ENCODE measurements around the gene CDH5.

CDH5 gene

DNA sequence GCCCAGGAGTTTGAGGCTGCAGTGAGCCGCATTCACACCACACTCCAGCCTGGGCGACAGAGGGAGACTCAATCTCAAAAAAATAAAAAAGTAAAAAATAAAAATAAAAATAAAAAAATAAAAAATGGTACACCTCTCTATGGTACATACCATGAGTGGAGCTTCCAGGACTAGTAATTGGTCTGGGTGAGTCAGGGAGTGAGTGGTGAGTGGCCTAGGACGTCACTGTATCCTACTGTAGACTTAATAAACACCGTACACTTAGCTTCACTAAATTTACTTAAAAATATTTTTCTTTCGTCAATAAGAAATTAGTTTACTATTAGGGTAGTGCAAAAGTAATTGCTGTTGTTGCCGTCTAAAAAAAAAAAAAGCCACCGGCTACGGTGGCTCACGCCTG lies 9.0 kb downstream of the CDH5 start:
- no peak for DNase-seq

DNA sequence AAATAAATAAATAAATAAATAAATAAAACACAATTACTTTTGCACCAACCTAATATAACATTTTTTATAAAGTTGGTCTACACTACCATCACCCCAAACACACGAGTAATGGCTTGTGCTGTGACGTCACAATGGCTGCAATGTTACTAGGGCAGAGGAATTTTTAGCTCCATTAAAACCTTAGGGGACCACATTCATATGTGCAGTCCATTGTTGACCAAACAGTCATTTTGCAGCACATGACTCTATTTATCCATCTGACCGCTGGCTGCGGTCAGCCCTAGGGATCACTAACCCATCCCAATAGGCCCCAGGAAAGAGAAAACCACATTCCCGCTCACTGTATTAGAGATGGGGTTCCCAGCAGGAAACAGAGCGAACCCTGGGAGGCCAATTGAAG lies 9.6 kb downstream of the CDH5 start:
- DNase-seq: no peak

DNA sequence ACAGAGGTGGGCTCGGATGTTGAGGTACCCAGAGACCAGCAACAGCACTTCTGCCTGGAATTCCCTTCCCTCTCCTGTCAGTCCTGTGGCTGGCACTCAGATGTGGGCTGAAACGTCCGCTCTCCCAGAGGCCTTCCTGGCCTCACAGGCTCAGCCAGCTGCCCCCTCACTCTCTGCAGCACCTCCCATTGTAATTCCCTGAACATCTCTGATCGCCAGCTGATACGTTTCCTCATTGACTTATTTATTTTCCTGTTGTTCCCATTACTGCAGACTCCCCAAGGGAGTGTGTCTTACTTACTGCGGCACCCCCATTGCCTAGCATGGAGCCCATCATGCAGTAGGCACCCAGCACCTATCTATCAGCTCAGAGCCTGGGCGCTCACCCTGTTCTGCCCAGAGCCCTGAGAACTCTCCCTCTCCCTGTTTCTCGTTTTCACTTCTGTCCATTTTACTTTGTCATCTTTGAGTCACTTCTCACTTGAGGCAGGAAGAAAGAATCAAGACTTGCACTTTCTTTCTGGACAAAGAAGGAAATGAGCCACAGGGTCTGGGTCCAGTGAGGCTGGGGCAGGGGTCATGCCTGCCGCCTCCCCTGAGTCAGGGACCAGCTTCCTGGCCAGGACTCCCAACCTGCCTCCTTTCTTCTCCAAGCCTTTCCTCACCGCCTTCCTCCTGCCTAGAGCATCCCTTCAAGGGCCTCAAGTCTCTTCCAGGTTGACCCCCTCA lies 10.2 kb downstream of the CDH5 start:
- DNase-seq: no peak

DNA sequence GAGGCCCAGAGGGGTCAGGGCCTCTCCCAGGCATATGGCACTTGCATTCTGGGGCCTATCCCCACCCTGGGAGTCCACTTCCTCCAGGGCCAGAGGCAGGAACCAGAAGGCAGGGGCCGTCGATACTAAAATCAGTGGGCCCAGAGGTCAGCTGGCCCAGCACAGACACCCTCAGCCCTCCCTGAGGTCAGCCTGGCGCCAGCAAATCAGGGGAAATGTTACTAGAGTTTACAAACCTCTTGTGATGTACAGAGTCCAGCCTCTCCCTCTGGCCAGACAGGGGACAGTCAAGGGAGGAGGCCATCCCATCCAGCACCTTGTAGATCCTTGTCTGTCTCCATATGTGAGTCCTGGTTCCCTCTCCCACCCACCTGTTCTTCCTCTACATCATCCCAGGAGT lies 10.8 kb downstream of the CDH5 start:
- DNase-seq: no peak

DNA sequence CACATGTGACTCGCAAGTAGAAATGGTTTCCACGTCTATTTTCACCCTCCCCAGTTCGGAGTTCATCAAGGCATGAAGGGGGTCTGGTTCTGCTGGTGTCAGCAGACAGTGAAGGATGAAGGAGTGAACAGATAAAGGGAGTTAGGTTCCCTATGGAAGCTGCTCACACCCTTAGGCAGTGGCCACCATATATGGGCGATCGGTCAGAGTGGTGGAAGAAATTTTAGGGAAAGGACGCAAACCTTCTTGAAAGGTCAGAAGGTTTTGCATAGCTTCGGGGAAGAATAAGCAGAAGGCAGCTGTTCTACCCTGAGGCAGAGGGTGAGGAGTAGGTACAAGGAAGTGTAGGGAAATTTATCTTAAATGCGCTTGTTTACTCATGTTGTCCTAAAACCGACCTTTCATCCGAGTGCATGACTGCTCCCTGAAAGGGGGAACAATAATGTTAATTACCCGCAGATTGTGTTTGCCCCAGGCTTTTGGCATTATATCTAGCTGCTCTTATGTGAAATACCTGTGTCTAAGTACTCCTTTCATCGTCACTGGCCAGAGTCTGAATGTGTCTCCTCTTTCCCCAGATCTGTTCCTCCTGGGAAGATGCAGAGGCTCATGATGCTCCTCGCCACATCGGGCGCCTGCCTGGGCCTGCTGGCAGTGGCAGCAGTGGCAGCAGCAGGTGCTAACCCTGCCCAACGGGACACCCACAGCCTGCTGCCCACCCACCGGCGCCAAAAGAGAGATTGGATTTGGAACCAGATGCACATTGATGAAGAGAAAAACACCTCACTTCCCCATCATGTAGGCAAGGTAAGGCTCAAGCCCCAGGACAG lies 12.5 kb downstream of the CDH5 start:
- no peak for DNase-seq

DNA sequence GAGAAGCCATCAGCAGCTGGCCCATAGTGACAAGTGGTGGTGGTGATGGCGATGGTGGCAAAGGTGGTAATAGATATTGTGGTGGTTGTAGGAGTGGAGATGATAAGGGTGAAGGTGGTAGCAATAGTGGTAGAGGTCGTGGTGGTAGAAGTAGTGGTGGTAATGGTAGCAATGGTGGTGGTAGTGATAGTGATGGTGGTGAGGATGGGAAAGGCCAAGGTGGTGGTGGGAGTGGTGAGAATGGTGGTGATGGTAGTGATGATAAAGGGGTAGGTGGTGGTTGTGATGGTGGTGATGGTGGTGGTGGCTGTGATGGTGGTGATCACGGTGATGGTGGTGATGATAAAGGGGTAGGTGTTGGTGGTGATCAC lies 13.1 kb downstream of the CDH5 start:
- DNase-seq: no peak

DNA sequence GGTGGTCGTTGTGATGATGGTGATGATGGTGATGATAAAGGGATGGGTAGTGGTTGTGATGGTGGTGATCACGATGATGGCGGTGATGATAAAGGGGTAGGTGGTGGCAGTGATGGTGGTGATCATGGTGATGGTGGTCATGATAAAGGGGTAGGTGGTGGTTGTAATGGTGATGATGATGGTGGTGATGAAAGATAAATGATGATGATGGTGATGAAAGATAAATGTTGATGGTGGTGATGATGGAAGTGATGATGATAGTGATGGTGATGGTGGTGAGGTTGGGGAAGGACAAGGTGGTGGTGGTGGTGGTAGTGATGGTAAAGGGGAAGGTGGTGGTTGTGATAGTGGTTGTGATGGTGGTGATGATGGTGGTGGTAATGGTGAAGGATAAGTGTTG lies 13.9 kb downstream of the CDH5 start:
- DNase-seq: no peak

DNA sequence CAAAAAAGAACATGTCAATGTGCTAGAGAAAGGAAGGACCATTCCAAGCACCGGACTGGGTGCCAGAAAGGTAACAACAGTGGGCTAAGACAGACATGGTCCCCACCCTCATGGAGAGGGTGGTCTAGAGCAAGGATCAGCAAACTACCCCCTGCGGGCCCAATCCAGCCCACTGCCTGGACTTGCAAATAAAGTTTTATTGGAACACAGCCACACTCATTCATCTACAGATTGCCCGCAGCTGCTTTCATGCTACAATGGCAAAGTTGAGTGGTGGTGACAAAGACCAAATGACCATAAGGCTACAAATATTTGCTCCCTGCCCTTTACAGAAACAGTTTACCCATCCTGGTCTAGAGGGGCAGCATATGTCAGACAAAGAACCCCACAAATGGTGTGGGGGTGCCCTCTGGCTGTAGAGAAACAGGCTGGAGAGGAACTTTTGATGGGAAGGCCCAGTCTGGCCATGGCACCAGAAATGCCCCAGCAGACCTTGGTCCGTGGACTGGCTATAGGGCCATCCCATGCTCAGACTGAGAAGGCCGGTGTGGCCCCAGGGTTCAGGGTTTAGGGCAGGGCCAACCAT lies 15.2 kb downstream of the CDH5 start:
- DNase-seq: no peak

DNA sequence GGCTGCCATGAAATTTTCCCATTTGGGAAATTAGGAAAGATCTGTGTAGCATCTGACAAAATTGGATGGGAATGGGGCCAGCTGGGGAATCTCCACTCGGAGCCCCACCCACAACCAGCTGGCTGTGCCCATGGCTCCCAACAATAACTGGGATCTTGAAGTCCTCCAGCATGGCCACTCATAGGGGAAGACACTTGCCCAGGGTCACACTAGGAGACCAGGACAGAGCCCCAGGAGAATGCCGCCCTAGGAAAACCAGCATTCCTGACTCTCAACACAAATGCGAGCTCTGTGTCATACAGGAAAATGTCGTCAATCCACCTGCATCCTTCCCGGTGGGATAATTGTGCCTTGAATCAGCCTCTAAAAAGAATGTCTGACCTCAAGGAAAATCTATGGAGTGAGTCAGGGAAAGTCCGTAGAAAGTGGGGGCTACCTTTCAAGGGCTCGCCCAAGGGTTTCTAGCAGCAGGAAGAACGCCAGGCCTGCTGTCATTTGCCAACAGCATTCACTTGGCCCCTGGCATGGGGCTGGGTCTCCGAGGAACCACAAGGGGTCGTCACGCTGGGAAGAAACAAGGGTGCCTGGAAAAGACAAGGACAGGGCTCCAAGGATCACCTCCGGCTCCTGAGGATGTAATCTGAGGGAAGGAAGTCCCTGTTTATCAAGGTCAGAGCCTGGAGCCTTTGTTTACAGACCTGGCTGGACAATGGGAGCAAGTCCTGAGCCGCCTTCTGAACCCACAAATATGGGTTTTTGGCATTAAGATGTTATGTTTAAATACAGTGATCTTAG lies 15.9 kb downstream of the CDH5 start:
- no peak for DNase-seq

DNA sequence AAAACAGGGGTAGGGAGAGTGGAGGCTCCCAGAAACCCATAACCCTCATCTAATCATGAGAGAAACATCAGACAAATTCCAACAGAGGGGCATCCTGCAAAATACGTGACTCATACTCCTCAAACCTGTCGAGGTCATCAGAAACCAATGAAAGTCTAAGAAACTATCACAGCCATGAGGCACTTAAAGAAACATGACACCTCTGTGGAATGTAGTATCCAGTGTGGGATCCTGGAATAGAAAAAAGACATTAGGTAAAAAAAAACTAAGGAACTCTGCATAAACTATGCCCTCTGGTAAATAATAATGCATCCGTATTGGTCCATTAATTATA lies 16.4 kb downstream of the CDH5 start:
- DNase-seq: no peak

DNA sequence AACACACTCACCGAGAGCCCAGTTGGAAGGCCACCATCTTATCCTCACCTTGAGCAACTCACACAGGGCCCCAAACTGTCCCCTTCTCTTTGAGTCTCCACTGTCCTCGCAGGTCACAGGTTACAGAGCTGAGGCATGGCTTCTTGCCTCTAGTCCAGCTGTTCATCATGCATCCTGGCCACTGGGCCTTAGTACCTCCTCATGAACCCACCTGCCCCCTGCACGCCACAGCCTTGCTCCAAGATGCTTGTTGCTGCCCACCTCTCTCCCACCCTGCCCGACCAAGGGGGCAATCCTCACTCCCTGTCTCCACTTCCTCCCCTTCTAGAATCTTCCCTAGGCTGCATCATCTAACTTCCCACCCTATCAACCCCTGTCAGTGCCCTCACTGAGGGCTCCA lies 17.1 kb downstream of the CDH5 start:
- DNase-seq: no peak

DNA sequence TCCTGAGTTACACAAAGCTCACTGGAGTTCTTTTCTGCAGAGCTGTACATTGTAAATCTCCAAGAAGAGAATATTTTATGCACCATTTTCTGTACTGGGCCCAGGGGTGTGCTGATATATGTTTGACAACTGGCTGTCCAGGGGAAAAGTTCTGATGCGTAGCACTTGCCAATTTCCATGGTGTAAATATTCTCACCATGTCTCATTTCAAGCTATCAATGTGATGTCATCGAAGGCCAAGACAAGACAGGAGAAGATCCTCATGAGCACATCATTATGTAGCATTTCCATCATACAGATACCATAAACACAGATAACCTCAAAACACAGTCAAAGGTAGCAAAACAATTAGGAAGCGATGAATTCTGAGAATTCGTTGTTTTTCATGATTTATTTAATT lies 18.9 kb downstream of the CDH5 start:
- DNase-seq: no peak

DNA sequence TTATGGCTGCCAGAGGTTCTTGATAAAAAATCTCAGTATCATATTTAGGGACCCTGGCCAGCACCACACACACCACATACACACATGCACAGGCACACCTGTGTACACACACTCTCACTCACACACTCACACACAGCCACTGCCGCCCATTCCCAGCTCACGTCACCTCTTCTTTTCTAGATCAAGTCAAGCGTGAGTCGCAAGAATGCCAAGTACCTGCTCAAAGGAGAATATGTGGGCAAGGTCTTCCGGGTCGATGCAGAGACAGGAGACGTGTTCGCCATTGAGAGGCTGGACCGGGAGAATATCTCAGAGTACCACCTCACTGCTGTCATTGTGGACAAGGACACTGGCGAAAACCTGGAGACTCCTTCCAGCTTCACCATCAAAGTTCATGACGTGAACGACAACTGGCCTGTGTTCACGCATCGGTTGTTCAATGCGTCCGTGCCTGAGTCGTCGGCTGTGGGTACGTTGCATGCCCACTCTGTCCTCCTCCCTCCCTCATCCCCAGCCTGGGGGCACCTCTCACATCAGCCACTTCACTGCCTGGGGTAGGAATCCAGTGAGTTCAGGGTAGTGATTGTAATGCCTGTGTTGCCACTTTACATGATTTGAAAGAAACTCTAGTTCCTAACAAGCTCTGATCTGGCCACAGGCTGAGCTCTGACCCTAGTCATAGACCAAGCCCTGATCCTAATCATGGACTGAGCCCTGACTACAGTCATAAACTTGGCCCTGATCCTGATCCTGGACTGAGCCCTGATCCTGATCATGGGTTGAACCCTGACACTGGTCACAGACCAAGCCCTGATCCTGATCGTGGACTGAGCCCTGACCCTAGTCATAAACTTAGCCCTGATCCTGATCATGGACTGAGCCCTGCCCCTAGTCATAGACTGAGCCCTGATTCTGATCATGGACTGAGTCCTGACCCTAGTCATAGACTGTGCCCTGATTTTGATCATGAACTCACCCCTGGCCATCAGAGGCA lies 20.4 kb downstream of the CDH5 start:
- no peak for DNase-seq

DNA sequence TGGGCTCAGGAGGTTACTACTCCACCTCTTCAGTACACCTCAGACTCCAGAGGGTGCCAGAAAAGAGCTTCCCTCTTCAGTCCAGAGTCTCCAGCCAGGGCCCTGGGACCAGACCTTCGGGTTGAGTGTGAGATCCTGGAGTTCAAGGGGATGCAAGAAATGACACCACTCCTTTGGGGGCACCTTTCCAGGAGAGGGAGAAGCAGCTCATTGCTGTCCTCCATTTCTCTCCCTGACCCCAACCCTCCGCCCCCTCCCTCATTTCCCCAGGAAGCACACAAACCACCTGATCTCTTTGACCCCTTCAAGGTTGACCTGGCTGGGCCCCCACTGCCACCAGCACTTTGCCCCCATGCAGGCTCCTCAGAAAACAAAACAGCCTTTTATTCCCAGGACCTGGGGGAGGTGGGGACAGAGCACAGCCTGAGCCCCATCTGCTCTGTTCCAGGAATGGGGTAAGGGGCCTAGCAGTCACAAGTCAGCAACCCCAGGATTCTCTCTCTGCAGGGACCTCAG lies 21.4 kb downstream of the CDH5 start:
- DNase-seq: no peak

DNA sequence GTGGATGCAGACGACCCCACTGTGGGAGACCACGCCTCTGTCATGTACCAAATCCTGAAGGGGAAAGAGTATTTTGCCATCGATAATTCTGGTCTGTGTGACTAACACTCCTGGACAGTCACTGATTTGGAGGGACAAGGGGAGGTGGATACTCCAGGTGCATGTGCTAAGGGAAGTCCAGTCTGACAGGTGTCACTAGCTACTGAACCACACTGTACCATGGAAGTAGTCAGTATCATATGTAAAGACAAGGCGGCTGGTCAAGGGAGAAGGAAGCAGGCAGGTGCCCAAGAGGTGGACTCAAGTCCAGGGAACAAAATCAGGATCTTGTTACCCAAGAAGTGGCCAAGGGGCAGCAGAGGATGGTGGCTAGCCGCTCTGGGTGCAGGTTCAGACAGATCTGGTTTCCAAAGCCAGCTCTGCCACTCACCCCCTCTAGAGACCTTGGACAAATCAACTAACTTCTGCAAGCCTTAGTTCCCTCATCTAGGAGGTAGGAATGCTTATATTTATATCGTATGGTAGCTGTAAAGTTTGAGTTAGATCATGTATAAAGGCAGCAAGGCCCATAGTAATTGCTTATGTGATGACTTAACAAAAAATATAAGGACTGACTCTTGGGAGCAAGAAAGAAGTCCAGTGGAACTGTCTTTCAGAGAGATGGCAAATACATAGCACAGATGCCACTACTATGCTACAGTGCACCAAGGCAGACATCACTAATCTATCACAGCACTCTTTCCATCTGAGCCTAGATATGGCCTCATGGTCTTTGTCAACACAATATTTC lies 22.1 kb downstream of the CDH5 start:
- DNase-seq: no peak

DNA sequence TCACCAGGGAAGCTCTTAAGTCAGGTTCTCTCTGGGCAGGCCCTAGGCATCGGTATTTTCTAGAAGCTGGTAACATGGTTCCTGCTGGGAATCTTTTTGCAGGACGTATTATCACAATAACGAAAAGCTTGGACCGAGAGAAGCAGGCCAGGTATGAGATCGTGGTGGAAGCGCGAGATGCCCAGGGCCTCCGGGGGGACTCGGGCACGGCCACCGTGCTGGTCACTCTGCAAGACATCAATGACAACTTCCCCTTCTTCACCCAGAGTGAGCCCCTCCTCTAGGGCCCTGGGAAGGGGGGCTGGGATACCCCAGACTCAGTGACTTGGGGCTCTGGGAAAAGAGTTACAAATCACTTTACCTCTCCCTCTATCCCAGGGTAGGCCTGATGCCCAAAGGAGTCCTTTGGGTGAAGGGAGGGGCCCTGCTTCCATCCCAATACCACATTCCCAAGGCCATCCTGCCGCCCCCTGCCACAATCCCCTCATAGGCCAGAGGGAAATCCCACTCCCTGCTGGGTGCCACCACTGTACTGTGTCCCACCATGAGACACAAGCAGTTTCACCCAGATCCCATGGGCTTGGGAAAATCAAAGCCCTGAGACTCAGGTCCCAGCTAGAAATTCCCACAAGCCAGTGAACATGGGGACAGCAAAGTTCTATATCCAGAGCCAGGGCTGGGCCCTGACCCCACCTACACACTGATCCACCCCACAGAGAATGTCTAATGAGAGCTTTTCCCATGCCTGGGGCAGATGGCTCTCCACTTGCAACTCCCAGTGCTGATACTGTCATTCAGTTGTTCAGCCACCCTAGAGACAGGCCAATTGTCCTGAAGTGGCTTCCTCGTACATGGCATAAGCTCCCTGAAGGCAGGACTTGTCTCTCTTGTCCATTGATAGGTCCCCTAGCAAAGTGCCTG lies 23.0 kb downstream of the CDH5 start:
- DNase-seq: no peak

DNA sequence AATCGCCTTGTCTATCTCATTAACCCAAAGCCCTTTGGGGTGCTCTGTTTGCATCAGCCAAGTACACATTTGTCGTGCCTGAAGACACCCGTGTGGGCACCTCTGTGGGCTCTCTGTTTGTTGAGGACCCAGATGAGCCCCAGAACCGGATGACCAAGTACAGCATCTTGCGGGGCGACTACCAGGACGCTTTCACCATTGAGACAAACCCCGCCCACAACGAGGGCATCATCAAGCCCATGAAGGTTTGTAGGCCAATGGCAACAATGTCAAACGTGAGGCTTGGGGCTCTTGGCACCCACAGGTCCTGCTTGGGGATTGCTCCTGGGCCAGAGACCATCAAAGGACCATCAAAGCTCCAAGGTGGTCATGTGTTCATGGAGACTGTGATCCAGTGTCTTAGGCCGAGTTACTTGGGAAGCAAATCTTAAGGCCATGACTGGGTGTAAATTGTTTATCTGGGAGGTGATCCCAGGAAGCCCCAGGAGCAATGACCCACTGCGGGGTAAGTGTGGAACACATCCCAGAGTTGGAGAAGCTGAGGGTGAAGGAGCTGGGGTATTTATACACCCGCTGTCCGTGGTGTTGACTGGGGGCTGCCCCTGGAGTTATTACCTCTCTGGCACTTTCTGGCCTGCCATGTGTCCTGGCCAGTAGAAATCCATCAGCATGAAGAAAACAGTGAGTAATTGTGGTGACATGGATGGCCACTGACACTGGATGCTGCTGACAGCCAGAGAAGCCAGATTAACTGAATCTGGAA lies 24.0 kb downstream of the CDH5 start:
- no peak for DNase-seq

DNA sequence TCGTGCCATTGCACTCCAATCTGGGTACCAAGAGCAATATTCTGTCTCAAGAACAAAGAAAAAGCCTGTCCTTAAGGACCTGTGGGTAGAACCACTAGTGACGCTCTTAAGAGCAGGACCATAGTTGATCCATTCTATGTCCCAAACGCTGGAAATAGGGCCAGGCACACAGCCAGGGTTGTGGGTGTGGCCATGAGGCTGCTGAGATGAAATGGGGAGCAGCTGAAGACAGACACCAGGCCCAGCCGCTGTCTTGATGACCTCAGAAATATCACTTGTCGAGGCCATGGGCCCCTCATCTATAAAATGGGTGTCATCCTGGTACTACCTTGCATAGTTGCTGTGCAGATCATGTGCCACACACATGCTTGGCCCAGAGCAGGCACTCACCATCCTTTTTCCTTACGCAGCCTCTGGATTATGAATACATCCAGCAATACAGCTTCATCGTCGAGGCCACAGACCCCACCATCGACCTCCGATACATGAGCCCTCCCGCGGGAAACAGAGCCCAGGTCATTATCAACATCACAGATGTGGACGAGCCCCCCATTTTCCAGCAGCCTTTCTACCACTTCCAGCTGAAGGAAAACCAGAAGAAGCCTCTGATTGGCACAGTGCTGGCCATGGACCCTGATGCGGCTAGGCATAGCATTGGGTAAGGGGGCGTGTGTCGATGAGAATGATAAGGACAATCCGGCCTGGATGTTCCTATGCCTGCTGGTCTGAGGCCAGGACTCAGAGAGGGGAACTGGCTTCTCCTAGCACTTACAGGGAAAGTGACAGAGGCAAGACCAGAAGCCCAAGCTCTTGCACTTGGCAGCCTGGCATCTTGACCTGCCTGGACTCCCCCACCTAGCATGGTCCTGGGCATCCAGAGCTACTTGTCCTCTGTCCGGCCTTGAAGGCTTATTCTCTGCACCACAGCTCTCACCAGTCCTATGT lies 25.5 kb downstream of the CDH5 start:
- DNase-seq: no peak

All from OCI-M1 (cell line).